Panc1 (cell line): ENCODE results near the gene EIF2B1. TPM values are rescaled to one million over a fixed set of nuclear protein-coding genes. Genes with fewer than 3 reads are reported as not detected.

ENCODE experiments used
- ATAC-seq: fragments of 200-7000 bp; cut with Tn5 transposase; 2 replicates; pipeline ENCODE4 v1.9.1; 2020; ENCODE audit warnings: mild to moderate bottlenecking, moderate library complexity
- BruUV-seq: library from RNA; stranded (reverse); fragments of 400-500 nt; replicated peaks from 2 replicates; lab custom pipeline; 2021; lab: Mats Ljungman, UMichigan
- CTCF ChIA-PET: fragments of 300-600 bp; sonication (Branson Sonifier 250); formaldehyde crosslinking; loops from one replicate; lab custom pipeline; 2022; ENCODE audit warnings: antibody characterized with exemption; lab: Charles Lee
- POLR2A ChIA-PET: fragments of 300-600 bp; sonication (Branson Sonifier 250); formaldehyde crosslinking; loops from one replicate; lab custom pipeline; 2022; ENCODE audit warnings: antibody characterized with exemption; lab: Charles Lee
- DNase-seq: peaks from one replicate; pipeline ENCODE4 v3.0.0-alpha.2; 2010; ENCODE audit warnings: low read depth, low spot score
- H3K27ac ChIP-seq: 2 replicates; pipeline ENCODE4 v1.5.1; 2011; ENCODE audit warnings: mild to moderate bottlenecking, low read length, inconsistent platforms
- H3K27me3 ChIP-seq: fragments of 200-500 bp; sonication (Bioruptor generic); 2 replicates; pipeline ENCODE4 v1.6.0; 2014; ENCODE audit warnings: low read length, inconsistent platforms; ENCODE audit not compliant: control insufficient read depth, insufficient read depth
- H3K36me3 ChIP-seq: fragments of 200-500 bp; sonication (Bioruptor generic); 2 replicates; pipeline ENCODE4 v1.5.1; 2014; ENCODE audit warnings: inconsistent platforms, mild to moderate bottlenecking, low read length, moderate library complexity; ENCODE audit not compliant: control insufficient read depth, insufficient read depth
- H3K4me1 ChIP-seq: 2 replicates; pipeline ENCODE4 v1.5.1; 2011; ENCODE audit warnings: inconsistent platforms, mild to moderate bottlenecking, low read length, moderate library complexity; ENCODE audit not compliant: control insufficient read depth, insufficient read depth
- H3K4me3 ChIP-seq, 2 experiments: 2 replicates each; pipeline ENCODE4 v1.5.1; 2011 to 2012; ENCODE audit warnings: low read depth in 2 of 2, low read length in 2 of 2, mild to moderate bottlenecking in 2 of 2, inconsistent platforms in 1 of 2, moderate library complexity in 1 of 2
- H3K9me3 ChIP-seq: fragments of 200-500 bp; sonication (Bioruptor generic); 2 replicates; pipeline ENCODE4 v1.5.1; 2014; ENCODE audit warnings: low read depth, mild to moderate bottlenecking, inconsistent platforms, low read length, moderate library complexity; ENCODE audit not compliant: control insufficient read depth, insufficient read depth
- POLR2AphosphoS5 ChIP-seq: IDR thresholded peaks from 2 replicates; pipeline ENCODE4 v1.6.1; 2012; ENCODE audit warnings: mild to moderate bottlenecking, low read depth, low read length, moderate library complexity
- SIN3A ChIP-seq: IDR thresholded peaks from 2 replicates; pipeline ENCODE4 v1.6.1; 2012; ENCODE audit warnings: low read depth, mild to moderate bottlenecking, low read length, moderate library complexity, borderline replicate concordance; ENCODE audit not compliant: insufficient read depth
- TCF7L2 ChIP-seq: IDR thresholded peaks from 2 replicates; pipeline ENCODE4 v1.6.1; 2011; ENCODE audit warnings: mild to moderate bottlenecking, low read depth, low read length, inconsistent platforms
- in situ Hi-C: cut with HindIII; loops from 2 replicates; pipeline ENCODE4 v1.10.0; 2016; ENCODE audit warnings: low sequenced_read_pairs, low pct_unique_long_range_greater_than_20kb
- intact Hi-C: fragments of 100-400 bp; cut with micrococcal nuclease; formaldehyde crosslinking; loops from one replicate; pipeline ENCODE4 v1.10.0; 2022; ENCODE audit not compliant: unreplicated experiment
- total RNA-seq: library from RNA; stranded (reverse); gene quantifications from one replicate; pipeline ENCODE4 v1.2.1, GENCODE V29; 2021; ENCODE audit not compliant: unreplicated experiment
- TF ChIP-seq, protein P1 (sequence below): fragments of 450-650 bp; IDR thresholded peaks from 2 replicates; pipeline ENCODE4 v1.5.1; 2017; ENCODE audit warnings: mild to moderate bottlenecking
- TF ChIP-seq, protein P2 (sequence below), 2 experiments: IDR thresholded peaks; 2 replicates each; pipeline ENCODE4 v1.6.1; 2011 to 2012; ENCODE audit warnings: low read depth in 2 of 2, control low read depth in 1 of 2, low read length in 1 of 2, mild to moderate bottlenecking in 1 of 2, moderate library complexity in 1 of 2; ENCODE audit not compliant: insufficient read depth in 1 of 2

Gene EIF2B1
- total RNA-seq, 1 experiment from 2014 or later = 49.4 TPM

DNA sequence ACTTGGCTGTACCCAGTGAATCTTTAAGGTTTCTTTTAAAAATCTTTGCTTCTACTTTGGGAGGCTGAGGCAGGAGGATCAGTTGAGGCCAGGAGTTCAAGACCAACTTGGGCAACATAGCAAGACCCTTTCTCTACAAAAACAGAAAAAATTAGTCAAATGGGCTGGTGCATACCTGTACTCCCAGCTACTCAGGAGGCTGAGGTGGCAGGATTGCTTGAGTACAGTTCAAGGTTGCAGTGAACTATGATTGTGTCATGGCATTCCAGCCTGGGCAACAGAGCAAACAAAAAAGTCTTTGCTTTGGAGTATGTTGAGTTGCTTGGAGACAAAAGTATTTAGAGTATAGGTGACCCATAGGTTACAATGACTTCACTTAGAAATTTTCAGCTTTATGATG lies 37.8 kb downstream of the EIF2B1 start:
- DNase-seq (no peak), ATAC-seq (0 out of 2 replicates have a peak, but pooled peaks have one; percentile 56)
- Histone ChIP-seq H3K4me3 (no peak overlapping the region), H3K27ac (no peak overlapping the region), H3K36me3 (peaks cover 36% of the 10 kb centered on the region), H3K4me1 (peaks cover under 1% of the 10 kb centered on the region; the same call in 1 of the 2 replicates), H3K27me3 (no peaks in the 10 kb centered on the region), H3K9me3 (no peaks in the 10 kb centered on the region)
- no TSS peak for BruUV-seq
- in situ Hi-C loops (no loop called here), intact Hi-C loops (no loop called here)
- POLR2A ChIA-PET = no interaction called here
- TF ChIP-seq SIN3A (no peak), TCF7L2 (no peak), POLR2AphosphoS5 (no peak)
- TF ChIP-seq, protein P1, sequence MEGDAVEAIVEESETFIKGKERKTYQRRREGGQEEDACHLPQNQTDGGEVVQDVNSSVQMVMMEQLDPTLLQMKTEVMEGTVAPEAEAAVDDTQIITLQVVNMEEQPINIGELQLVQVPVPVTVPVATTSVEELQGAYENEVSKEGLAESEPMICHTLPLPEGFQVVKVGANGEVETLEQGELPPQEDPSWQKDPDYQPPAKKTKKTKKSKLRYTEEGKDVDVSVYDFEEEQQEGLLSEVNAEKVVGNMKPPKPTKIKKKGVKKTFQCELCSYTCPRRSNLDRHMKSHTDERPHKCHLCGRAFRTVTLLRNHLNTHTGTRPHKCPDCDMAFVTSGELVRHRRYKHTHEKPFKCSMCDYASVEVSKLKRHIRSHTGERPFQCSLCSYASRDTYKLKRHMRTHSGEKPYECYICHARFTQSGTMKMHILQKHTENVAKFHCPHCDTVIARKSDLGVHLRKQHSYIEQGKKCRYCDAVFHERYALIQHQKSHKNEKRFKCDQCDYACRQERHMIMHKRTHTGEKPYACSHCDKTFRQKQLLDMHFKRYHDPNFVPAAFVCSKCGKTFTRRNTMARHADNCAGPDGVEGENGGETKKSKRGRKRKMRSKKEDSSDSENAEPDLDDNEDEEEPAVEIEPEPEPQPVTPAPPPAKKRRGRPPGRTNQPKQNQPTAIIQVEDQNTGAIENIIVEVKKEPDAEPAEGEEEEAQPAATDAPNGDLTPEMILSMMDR = no peak
- TF ChIP-seq, protein P2, sequence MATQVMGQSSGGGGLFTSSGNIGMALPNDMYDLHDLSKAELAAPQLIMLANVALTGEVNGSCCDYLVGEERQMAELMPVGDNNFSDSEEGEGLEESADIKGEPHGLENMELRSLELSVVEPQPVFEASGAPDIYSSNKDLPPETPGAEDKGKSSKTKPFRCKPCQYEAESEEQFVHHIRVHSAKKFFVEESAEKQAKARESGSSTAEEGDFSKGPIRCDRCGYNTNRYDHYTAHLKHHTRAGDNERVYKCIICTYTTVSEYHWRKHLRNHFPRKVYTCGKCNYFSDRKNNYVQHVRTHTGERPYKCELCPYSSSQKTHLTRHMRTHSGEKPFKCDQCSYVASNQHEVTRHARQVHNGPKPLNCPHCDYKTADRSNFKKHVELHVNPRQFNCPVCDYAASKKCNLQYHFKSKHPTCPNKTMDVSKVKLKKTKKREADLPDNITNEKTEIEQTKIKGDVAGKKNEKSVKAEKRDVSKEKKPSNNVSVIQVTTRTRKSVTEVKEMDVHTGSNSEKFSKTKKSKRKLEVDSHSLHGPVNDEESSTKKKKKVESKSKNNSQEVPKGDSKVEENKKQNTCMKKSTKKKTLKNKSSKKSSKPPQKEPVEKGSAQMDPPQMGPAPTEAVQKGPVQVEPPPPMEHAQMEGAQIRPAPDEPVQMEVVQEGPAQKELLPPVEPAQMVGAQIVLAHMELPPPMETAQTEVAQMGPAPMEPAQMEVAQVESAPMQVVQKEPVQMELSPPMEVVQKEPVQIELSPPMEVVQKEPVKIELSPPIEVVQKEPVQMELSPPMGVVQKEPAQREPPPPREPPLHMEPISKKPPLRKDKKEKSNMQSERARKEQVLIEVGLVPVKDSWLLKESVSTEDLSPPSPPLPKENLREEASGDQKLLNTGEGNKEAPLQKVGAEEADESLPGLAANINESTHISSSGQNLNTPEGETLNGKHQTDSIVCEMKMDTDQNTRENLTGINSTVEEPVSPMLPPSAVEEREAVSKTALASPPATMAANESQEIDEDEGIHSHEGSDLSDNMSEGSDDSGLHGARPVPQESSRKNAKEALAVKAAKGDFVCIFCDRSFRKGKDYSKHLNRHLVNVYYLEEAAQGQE (IDR thresholded peaks at IDR 0.05; ENCODE audit: insufficient read depth in 1 of 2, low read depth in 2 of 2, low read length in 1 of 2) = no peak
- CTCF ChIA-PET = no interaction called here

DNA sequence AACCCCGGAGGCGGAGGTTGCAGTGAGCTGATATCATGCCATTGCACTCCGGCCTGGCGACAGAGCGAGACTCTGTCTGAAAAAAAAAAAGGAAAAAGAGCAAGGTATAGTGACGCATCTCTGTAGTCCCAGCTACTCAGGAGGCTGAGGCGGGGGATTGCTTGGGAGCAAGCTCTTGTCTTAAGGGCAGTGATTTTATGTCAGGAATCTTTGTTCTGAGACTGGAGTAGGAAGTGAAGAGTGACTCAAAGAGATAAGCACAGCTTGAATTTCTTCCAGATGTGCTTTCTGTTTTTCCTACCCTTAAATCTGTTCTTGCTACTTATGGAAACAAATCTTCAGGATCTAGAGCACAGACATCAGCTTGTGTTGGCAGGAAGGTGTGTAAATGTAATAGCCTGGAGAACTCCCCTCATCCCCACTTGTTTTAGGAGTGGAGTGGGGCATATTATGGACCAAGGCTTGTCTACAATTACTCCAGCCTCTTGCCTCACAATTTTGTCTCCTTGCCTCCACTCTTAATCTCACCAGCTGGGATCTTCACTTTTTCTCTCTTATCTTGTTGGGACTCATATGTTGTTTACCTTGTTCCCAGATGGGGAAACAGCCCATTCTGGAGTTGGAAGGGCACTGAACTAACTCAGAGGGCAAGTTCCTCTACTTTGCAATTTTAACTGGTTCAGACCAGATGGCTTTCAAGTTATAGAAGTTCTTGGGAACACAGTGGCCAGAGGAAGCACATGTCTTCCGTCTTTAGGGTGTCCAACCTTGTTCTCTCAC lies 41.6 kb downstream of the EIF2B1 start:
- DNase-seq (no peak), ATAC-seq (no peak)
- H3K4me1 ChIP-seq = peaks cover 14% of the 10 kb centered on the region; the same call in 1 of the 2 replicates
- peaks cover 56% of the 10 kb centered on the region for H3K36me3 ChIP-seq
- intact Hi-C loops (no loop called here), in situ Hi-C loops (no loop called here)
- no TSS peak for BruUV-seq
- ChIA-PET POLR2A (no interaction called here), CTCF (no interaction called here)
- H3K9me3 ChIP-seq = no peaks in the 10 kb centered on the region
- no peak overlapping the region for H3K27ac ChIP-seq
- no peaks in the 10 kb centered on the region for H3K27me3 ChIP-seq
- TF ChIP-seq POLR2AphosphoS5 (no peak), SIN3A (no peak), TCF7L2 (no peak)
- TF ChIP-seq, protein P2 (IDR thresholded peaks at IDR 0.05; ENCODE audit: insufficient read depth in 1 of 2, low read depth in 2 of 2, low read length in 1 of 2) = no peak
- TF ChIP-seq, protein P1 = no peak
- H3K4me3 ChIP-seq = no peak overlapping the region
